Upper lobe of right lung (tissue), 1 donor: Measurements from ENCODE around the gene OLIG2. TPM values are rescaled to one million over a fixed set of nuclear protein-coding genes. Genes with fewer than 3 reads are reported as not detected.

Experiments used
- ATAC-seq: fragments of 200-7000 bp; cut with Tn5 transposase; one replicate; pipeline ENCODE4 v1.9.1; 2020; ENCODE audit warnings: mild to moderate bottlenecking, moderate library complexity
- DNase-seq: peaks from one replicate; pipeline ENCODE4 v3.0.0-alpha.2; 2020
- H3K27ac ChIP-seq: fragments of 200-600 bp; one replicate; pipeline ENCODE4 v1.8.0; 2022
- H3K27me3 ChIP-seq: fragments of 200-600 bp; one replicate; pipeline ENCODE4 v1.8.0; 2022; ENCODE audit warnings: mild to moderate bottlenecking
- H3K36me3 ChIP-seq: fragments of 200-600 bp; one replicate; pipeline ENCODE4 v1.8.0; 2022
- H3K4me1 ChIP-seq: fragments of 200-600 bp; one replicate; pipeline ENCODE4 v1.8.0; 2022
- H3K4me3 ChIP-seq: fragments of 200-600 bp; one replicate; pipeline ENCODE4 v1.8.0; 2022; ENCODE audit warnings: mild to moderate bottlenecking
- H3K9me3 ChIP-seq: fragments of 200-600 bp; one replicate; pipeline ENCODE4 v1.8.0; 2022
- intact Hi-C: fragments of 100-400 bp; cut with DNase I; formaldehyde crosslinking; loops from one replicate; pipeline ENCODE4 v1.11.0; 2022
- total RNA-seq: library from RNA; stranded (reverse); fragmentation: NEBNext Ultra II Directional; extraction: Animal tissue kit (Norgen Biotek cat#: 25700); gene quantifications from one replicate; pipeline ENCODE4 v1.2.1, GENCODE V29; 2021
- TF ChIP-seq, protein P1 (sequence below): fragments of 200-600 bp; IDR thresholded peaks from one replicate; pipeline ENCODE4 v1.8.0; 2022; ENCODE audit warnings: antibody characterized with exemption
- donor health status: DM: no; HTN: yes; CAD: no; lungs with severe emphysema.

OLIG2 gene
- total RNA-seq, 1 donor from 2014 or later: not detected

DNA sequence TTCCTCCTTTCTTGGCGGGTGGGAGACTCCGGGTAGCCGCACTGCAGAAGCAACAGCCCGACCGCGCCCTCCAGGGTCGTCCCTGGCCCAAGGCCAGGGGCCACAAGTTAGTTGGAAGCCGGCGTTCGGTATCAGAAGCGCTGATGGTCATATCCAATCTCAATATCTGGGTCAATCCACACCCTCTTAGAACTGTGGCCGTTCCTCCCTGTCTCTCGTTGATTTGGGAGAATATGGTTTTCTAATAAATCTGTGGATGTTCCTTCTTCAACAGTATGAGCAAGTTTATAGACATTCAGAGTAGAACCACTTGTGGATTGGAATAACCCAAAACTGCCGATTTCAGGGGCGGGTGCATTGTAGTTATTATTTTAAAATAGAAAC, 2.5 kb downstream of the OLIG2 start:
- ATAC-seq (no peak), DNase-seq (no peak)
- TF ChIP-seq, protein P1, sequence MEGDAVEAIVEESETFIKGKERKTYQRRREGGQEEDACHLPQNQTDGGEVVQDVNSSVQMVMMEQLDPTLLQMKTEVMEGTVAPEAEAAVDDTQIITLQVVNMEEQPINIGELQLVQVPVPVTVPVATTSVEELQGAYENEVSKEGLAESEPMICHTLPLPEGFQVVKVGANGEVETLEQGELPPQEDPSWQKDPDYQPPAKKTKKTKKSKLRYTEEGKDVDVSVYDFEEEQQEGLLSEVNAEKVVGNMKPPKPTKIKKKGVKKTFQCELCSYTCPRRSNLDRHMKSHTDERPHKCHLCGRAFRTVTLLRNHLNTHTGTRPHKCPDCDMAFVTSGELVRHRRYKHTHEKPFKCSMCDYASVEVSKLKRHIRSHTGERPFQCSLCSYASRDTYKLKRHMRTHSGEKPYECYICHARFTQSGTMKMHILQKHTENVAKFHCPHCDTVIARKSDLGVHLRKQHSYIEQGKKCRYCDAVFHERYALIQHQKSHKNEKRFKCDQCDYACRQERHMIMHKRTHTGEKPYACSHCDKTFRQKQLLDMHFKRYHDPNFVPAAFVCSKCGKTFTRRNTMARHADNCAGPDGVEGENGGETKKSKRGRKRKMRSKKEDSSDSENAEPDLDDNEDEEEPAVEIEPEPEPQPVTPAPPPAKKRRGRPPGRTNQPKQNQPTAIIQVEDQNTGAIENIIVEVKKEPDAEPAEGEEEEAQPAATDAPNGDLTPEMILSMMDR: no peak
- Histone ChIP-seq H3K27me3 (peaks cover 100% of the 10 kb centered on the region), H3K36me3 (no peaks in the 10 kb centered on the region), H3K9me3 (no peaks in the 10 kb centered on the region), H3K4me3 (no peak overlapping the region), H3K4me1 (peaks cover 20% of the 10 kb centered on the region), H3K27ac (no peak overlapping the region)
- intact Hi-C loops: no loop called here

DNA sequence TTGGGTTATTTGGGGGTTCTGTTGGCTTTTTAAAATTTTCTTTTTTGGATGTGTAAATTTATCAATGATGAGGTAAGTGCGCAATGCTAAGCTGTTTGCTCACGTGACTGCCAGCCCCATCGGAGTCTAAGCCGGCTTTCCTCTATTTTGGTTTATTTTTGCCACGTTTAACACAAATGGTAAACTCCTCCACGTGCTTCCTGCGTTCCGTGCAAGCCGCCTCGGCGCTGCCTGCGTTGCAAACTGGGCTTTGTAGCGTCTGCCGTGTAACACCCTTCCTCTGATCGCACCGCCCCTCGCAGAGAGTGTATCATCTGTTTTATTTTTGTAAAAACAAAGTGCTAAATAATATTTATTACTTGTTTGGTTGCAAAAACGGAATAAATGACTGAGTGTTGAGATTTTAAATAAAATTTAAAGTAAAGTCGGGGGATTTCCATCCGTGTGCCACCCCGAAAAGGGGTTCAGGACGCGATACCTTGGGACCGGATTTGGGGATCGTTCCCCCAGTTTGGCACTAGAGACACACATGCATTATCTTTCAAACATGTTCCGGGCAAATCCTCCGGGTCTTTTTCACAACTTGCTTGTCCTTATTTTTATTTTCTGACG, 3.1 kb downstream of the OLIG2 start:
- intact Hi-C loops: no loop called here
- Histone ChIP-seq H3K27ac (no peak overlapping the region), H3K4me3 (no peak overlapping the region), H3K36me3 (no peaks in the 10 kb centered on the region), H3K9me3 (no peaks in the 10 kb centered on the region), H3K4me1 (peaks cover 15% of the 10 kb centered on the region), H3K27me3 (peaks cover 100% of the 10 kb centered on the region)
- TF ChIP-seq, protein P1: no peak
- DNase-seq: no peak
- ATAC-seq: no peak

DNA sequence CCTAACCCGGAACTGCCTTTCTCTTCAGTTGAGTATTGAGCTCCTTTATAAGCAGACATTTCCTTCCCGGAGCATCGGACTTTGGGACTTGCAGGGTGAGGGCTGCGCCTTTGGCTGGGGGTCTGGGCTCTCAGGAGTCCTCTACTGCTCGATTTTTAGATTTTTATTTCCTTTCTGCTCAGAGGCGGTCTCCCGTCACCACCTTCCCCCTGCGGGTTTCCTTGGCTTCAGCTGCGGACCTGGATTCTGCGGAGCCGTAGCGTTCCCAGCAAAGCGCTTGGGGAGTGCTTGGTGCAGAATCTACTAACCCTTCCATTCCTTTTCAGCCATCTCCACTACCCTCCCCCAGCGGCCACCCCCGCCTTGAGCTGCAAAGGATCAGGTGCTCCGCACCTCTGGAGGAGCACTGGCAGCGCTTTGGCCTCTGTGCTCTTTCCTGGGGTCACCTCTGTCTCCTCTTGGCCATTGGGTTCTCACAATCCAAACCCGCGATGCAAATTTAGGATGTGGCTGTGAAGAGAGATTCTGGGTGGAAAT, 3.7 kb downstream of the OLIG2 start:
- Histone ChIP-seq H3K9me3 (no peaks in the 10 kb centered on the region), H3K27me3 (peaks cover 100% of the 10 kb centered on the region), H3K4me1 (peaks cover 15% of the 10 kb centered on the region), H3K27ac (no peak overlapping the region), H3K4me3 (no peak overlapping the region), H3K36me3 (no peaks in the 10 kb centered on the region)
- TF ChIP-seq, protein P1: no peak
- DNase-seq (no peak), ATAC-seq (no peak)
- intact Hi-C loops: no loop called here

DNA sequence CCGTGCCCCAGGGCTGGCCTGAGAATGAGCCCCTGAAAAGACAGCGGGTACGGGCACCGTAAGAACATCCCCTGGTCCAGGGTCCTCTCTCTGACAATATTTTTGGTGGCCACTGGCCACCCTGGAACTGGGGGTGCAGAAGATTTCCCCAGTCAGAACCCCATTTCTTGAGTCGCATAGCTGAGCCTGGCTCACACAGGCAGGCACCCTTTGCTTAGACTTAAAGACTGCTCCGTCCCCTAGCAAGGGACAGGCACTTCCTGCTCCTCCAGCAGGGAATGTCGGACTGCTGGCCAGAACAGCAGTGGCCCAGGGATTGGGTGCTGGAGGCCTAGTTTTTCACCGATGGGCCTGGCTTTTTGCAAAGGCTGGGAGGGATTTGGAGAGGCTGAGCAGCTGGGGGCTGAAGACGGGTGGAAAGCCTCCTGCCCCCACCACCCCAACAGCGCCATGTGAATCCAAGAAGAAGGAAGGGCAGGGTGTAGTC, 4.3 kb downstream of the OLIG2 start:
- ATAC-seq: no peak

DNA sequence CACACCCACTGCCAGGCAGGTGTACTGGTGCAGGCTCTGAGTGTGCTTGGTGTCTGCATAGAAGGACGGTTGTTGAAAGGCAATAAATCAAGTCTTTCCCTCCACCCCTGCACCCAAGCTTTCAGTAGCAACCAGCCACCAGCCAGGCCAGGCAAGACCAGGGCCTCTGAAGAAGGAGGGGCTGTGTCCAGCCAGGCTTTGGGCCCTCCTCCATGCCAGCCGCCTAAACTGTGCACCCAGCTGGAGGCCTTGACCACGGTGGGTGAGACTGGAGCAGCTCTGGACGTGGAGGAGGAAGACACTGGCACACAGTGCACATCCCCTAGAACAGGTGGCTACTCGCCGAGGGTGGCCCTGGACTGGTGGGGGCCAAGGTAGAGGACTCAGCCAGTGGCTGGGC, 4.9 kb downstream of the OLIG2 start:
- Histone ChIP-seq H3K4me3 (no peak overlapping the region), H3K4me1 (peaks cover 15% of the 10 kb centered on the region), H3K27me3 (peaks cover 98% of the 10 kb centered on the region), H3K9me3 (no peaks in the 10 kb centered on the region), H3K36me3 (no peaks in the 10 kb centered on the region), H3K27ac (no peak overlapping the region)
- DNase-seq (no peak), ATAC-seq (no peak)
- TF ChIP-seq, protein P1: no peak
- intact Hi-C loops: no loop called here

More for the DNA sequence above, 4.3 kb downstream of the OLIG2 start:
- no peaks in the 10 kb centered on the region for H3K36me3 ChIP-seq
- peaks cover 15% of the 10 kb centered on the region for H3K4me1 ChIP-seq
- H3K9me3 ChIP-seq: no peaks in the 10 kb centered on the region
- TF ChIP-seq, protein P1: no peak
- DNase-seq: no peak
- no peak overlapping the region for H3K4me3 ChIP-seq
- no peak overlapping the region for H3K27ac ChIP-seq
- H3K27me3 ChIP-seq: peaks cover 100% of the 10 kb centered on the region
- intact Hi-C loops: no loop called here
